ENCODE results near the gene SCN2A. TPM values are rescaled to one million over a fixed set of nuclear protein-coding genes. Genes with fewer than 3 reads are reported as not detected.

Gene SCN2A
- total RNA-seq, 1 donor from 2014 or later, result 0.04 TPM

DNA sequence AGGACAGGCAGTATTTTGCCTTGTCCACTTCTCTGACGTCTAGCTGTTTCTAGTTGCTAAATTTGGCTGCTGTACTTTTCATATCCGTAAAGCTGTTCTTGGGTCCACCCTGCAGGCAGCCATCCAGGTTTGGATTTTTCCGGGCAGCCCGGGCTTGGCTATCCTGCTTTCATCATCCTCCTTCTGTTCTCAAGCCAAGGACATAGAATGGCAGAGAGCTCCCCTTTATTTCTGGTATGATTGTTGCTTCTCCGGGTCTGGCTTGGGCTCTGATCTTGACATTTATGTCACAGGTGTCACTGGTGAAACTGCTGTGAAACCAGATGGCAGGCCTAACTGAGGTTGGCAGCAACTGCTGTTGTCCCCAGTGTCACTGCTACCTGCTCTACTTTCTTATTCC, 35.5 kb downstream of the SCN2A start:
- DNase-seq (ENCODE audit: low read depth), result no peak
- H3K27me3 ChIP-seq (ENCODE audit: control insufficient read depth, insufficient read depth, low read length), result no peaks in the 10 kb centered on the region
- no peak for TF ChIP-seq CTCF (IDR thresholded peaks at IDR 0.05; ENCODE audit: insufficient read depth, low read length, poor library complexity, severe bottlenecking)
- no peak overlapping the region for H3K4me3 ChIP-seq (ENCODE audit: low read depth, low read length)
- H3K36me3 ChIP-seq (ENCODE audit: control insufficient read depth, insufficient read depth, low read length), result no peaks in the 10 kb centered on the region

- Histone ChIP-seq H3K27me3 (ENCODE audit: control insufficient read depth, insufficient read depth, low read length) (no peaks in the 10 kb centered on the region), H3K4me3 (ENCODE audit: low read depth, low read length) (no peak overlapping the region), H3K36me3 (ENCODE audit: control insufficient read depth, insufficient read depth, low read length) (no peaks in the 10 kb centered on the region)
- TF ChIP-seq CTCF (IDR thresholded peaks at IDR 0.05; ENCODE audit: insufficient read depth, low read length, poor library complexity, severe bottlenecking), result no peak
- DNase-seq (ENCODE audit: low read depth), result no peak
Observed at GRCh38 chr2:165275932-165276331, 36.7 kb downstream of the SCN2A start.

DNA sequence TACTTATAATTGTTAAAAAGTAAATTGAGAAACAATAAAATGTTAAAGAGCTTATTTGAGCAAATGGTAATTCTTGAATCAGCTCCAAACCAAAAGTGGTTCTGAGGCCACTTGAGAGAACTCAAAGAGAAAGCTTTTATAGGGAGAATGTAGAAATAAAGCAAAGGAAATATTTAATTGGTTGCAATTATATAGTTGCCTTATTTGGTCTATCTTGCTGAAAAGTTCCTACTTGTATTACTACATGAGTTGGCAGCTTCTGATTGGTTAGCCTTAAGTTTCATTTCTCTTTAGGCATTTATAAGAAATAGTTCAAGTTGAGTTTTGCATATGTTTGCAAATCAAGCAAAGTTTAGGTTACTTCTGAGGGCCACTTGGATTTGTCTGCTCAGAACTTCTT, 38.1 kb downstream of the SCN2A start:
- no peak overlapping the region for H3K4me3 ChIP-seq (ENCODE audit: low read depth, low read length)
- no peaks in the 10 kb centered on the region for H3K36me3 ChIP-seq (ENCODE audit: control insufficient read depth, insufficient read depth, low read length)
- DNase-seq (ENCODE audit: low read depth), result no peak
- H3K27me3 ChIP-seq (ENCODE audit: control insufficient read depth, insufficient read depth, low read length), result no peaks in the 10 kb centered on the region
- TF ChIP-seq CTCF (IDR thresholded peaks at IDR 0.05; ENCODE audit: insufficient read depth, low read length, poor library complexity, severe bottlenecking), result no peak

DNA sequence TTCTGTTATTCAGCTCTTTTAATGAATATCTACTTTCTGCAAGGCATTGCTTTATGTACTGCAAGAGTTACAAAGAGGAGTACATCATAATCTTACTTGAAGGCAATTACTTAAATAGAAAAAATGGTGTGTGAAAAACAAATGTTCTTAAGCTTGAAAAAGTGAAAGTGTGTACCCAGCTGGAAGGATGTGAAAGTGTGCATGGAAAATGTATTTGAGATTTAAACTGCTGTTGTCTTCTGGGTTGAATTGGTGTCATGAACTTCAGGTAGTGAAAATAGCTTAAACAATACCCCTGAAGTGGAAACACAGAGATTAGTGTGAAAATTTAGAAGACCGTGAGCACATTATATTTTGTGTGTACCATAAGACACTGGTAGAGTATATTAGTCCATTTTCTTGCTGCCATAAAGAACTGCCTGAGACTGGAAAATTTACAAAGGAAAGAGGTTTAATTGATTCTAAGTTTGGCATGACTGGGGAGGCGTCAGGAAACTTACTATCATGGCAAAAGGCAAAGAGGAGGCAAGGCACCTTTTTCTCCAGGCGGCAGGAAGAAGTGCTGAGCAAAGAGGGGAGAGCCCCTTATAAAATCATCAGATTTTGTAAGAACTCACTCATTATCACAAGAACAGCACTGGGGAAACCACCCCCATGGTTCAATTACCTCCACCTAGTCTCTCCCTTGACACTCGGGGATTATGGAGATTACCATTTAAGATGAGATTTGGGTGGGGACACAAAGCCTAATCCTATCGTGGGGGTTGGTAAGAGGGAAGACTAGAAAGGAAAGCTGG, 38.8 kb downstream of the SCN2A start:
- no peak for DNase-seq (ENCODE audit: low read depth)
- no peaks in the 10 kb centered on the region for H3K36me3 ChIP-seq (ENCODE audit: control insufficient read depth, insufficient read depth, low read length)
- H3K4me3 ChIP-seq (ENCODE audit: low read depth, low read length), result no peak overlapping the region
- no peaks in the 10 kb centered on the region for H3K27me3 ChIP-seq (ENCODE audit: control insufficient read depth, insufficient read depth, low read length)
- TF ChIP-seq CTCF (IDR thresholded peaks at IDR 0.05; ENCODE audit: insufficient read depth, low read length, poor library complexity, severe bottlenecking), result no peak

DNA sequence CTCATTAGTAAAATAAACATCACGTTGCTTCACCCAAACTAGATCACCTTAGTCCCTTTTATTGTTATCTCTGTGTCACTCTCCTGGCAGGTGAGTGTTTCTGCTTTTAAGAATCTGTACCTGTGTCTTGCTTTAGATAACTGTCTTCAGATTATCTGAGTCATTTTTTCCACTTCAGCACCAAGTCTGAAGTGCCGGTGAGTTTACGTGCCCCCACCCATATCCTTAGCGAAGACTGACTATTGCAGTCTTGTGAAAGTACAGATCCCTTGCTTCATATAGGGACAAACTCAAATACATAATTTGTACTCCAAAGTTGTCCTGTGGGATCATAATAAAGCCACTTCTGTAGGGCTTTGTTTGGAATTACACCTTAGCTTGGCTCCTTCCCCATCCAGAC, 41.1 kb downstream of the SCN2A start:
- TF ChIP-seq CTCF (IDR thresholded peaks at IDR 0.05; ENCODE audit: insufficient read depth, low read length, poor library complexity, severe bottlenecking), result no peak
- no peak for DNase-seq (ENCODE audit: low read depth)
- Histone ChIP-seq H3K27me3 (ENCODE audit: control insufficient read depth, insufficient read depth, low read length) (no peaks in the 10 kb centered on the region), H3K36me3 (ENCODE audit: control insufficient read depth, insufficient read depth, low read length) (no peaks in the 10 kb centered on the region), H3K4me3 (ENCODE audit: low read depth, low read length) (no peak overlapping the region)

DNA sequence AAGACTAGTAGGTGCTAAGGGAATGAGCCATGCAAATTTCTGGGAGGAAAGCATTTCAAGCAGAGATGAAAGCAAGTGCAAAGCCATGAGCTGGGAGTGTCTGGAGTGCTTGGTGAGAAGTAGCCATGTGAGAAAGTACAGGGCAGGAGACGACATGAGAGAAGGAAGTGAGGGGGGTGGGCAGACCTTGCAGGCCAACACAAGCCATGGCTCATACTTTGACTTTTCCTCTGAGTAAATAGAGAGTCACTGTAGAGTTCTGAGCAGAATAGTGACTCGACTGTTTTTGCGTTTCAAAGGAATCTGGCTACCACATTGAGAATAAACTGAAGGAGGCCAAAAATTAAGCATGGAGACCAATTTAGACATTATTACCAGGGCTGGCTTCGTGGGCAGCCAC, 42.2 kb downstream of the SCN2A start:
- Histone ChIP-seq H3K36me3 (ENCODE audit: control insufficient read depth, insufficient read depth, low read length) (no peaks in the 10 kb centered on the region), H3K27me3 (ENCODE audit: control insufficient read depth, insufficient read depth, low read length) (no peaks in the 10 kb centered on the region), H3K4me3 (ENCODE audit: low read depth, low read length) (no peak overlapping the region)
- TF ChIP-seq CTCF (IDR thresholded peaks at IDR 0.05; ENCODE audit: insufficient read depth, low read length, poor library complexity, severe bottlenecking), result no peak
- no peak for DNase-seq (ENCODE audit: low read depth)
